Endodermal cell (in vitro differentiated cells): Measurements from ENCODE around the gene GGT6. TPM values are rescaled to one million over a fixed set of nuclear protein-coding genes. Genes with fewer than 3 reads are reported as not detected.

Source experiments
- DNase-seq: peaks from one replicate; pipeline ENCODE4 v3.0.0-alpha.2; 2017
- H3K27ac ChIP-seq: 2 replicates; pipeline ENCODE4 v1.5.1; 2013; ENCODE audit warnings: mild to moderate bottlenecking, low read depth, low read length, moderate library complexity
- H3K27me3 ChIP-seq: 2 replicates; pipeline ENCODE4 v1.6.1; 2013; ENCODE audit warnings: mild to moderate bottlenecking, low read length, moderate library complexity; ENCODE audit not compliant: insufficient read depth, control insufficient read depth, poor library complexity, severe bottlenecking
- H3K36me3 ChIP-seq: 2 replicates; pipeline ENCODE4 v1.7.0; 2013; ENCODE audit warnings: mild to moderate bottlenecking, low read length, moderate library complexity; ENCODE audit not compliant: control insufficient read depth, insufficient read depth
- H3K4me1 ChIP-seq: one replicate; pipeline ENCODE4 v1.7.0; 2013; ENCODE audit warnings: low read length; ENCODE audit not compliant: control insufficient read depth, insufficient read depth
- H3K4me3 ChIP-seq: 2 replicates; pipeline ENCODE4 v1.5.1; 2013; ENCODE audit warnings: mild to moderate bottlenecking, low read length, moderate library complexity
- H3K9ac ChIP-seq: 2 replicates; pipeline ENCODE4 v1.6.1; 2013; ENCODE audit warnings: mild to moderate bottlenecking, low read length, moderate library complexity; ENCODE audit not compliant: poor library complexity, severe bottlenecking; ENCODE audit errors: extremely low read depth
- H3K9me3 ChIP-seq: 2 replicates; pipeline ENCODE4 v1.6.1; 2013; ENCODE audit warnings: mild to moderate bottlenecking, low read length, moderate library complexity; ENCODE audit not compliant: control insufficient read depth
- H3K27ac Mint-ChIP-seq: 2 replicates; pipeline ENCODE4 v1.8.0; 2020; ENCODE audit warnings: mixed read lengths
- H3K27me3 Mint-ChIP-seq: 2 replicates; pipeline ENCODE4 v1.8.0; 2021; ENCODE audit warnings: mild to moderate bottlenecking, mixed read lengths; ENCODE audit not compliant: insufficient read depth
- H3K36me3 Mint-ChIP-seq: 2 replicates; pipeline ENCODE4 v1.8.0; 2020; ENCODE audit warnings: low read depth, mixed read lengths
- H3K4me1 Mint-ChIP-seq: 2 replicates; pipeline ENCODE4 v1.8.0; 2020; ENCODE audit warnings: mixed read lengths
- H3K4me3 Mint-ChIP-seq: 2 replicates; pipeline ENCODE4 v1.8.0; 2020; ENCODE audit warnings: mild to moderate bottlenecking, moderate library complexity, mixed read lengths
- H3K9me3 Mint-ChIP-seq: 2 replicates; pipeline ENCODE4 v1.8.0; 2020; ENCODE audit warnings: mild to moderate bottlenecking, mixed read lengths
- WGBS, 2 experiments: methylation state at CpG; one replicate each; pipeline versions ENCODE4 v1.1.5 to v1.1.7; 2013; ENCODE audit warnings: missing lambda C conversion rate in 2 of 2, mixed read lengths in 1 of 2; ENCODE audit not compliant: insufficient coverage in 1 of 2, insufficient read length in 1 of 2; 5-methylcytosine and 5-hydroxymethylcytosine counted together
- total RNA-seq, 2 donors: library from RNA; stranded (reverse); fragmentation: NEBNext Ultra II Directional in 1 of 2; extraction: Animal tissue kit (Norgen Biotek cat#: 25700) in 1 of 2; gene quantifications; 2 replicates in 1 of 2; 3 replicates in 1 of 2; pipeline ENCODE4 v1.2.1, GENCODE V29; 2021
- TF ChIP-seq, protein P1 (sequence below): fragments of 200-600 bp; sonication (generic); conservative IDR thresholded peaks from 2 replicates; pipeline ENCODE4 v1.5.0; 2021; ENCODE audit warnings: antibody characterized with exemption, mild to moderate bottlenecking

GGT6 gene
- total RNA-seq, 2 donors from 2014 or later, result not detected

DNA sequence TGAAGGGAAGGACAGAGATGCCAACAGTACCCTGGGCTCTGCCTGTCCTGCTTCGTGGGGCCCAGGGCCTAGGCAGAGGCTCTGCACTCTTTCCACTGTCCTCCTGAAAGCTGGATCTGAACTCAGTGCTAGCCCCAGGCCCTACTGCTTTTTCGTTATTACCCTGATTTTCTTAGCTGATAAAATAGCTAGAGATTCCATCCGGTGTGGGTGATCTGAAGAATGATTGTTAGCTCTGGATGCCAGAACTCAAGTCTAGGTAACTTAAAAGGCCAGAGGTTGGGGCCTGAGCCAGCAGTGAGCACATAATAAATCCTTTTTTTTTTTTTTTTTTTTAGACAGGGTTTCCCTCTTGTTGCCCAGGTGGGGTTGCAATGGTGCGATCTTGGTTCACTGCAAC, 3.4 kb downstream of the GGT6 start:
- no peak overlapping the region for H3K27ac Mint-ChIP-seq
- peaks cover 18% of the 10 kb centered on the region for H3K4me1 Mint-ChIP-seq
- 71 to 80% methylated on average over 3 to 4 of the region's 4 CpGs for WGBS, 2 experiments
- TF ChIP-seq, protein P1, sequence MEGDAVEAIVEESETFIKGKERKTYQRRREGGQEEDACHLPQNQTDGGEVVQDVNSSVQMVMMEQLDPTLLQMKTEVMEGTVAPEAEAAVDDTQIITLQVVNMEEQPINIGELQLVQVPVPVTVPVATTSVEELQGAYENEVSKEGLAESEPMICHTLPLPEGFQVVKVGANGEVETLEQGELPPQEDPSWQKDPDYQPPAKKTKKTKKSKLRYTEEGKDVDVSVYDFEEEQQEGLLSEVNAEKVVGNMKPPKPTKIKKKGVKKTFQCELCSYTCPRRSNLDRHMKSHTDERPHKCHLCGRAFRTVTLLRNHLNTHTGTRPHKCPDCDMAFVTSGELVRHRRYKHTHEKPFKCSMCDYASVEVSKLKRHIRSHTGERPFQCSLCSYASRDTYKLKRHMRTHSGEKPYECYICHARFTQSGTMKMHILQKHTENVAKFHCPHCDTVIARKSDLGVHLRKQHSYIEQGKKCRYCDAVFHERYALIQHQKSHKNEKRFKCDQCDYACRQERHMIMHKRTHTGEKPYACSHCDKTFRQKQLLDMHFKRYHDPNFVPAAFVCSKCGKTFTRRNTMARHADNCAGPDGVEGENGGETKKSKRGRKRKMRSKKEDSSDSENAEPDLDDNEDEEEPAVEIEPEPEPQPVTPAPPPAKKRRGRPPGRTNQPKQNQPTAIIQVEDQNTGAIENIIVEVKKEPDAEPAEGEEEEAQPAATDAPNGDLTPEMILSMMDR, result no peak
- H3K27ac ChIP-seq, result no peak overlapping the region
- H3K9me3 Mint-ChIP-seq, result no peaks in the 10 kb centered on the region
- H3K36me3 Mint-ChIP-seq, result peaks cover 13% of the 10 kb centered on the region
- no peaks in the 10 kb centered on the region for H3K4me1 ChIP-seq
- H3K36me3 ChIP-seq, result peaks cover 19% of the 10 kb centered on the region
- H3K4me3 Mint-ChIP-seq, result no peak overlapping the region
- no peak for DNase-seq
- no peak overlapping the region for H3K9ac ChIP-seq
- no peaks in the 10 kb centered on the region for H3K27me3 Mint-ChIP-seq
- no peaks in the 10 kb centered on the region for H3K9me3 ChIP-seq
- H3K4me3 ChIP-seq, result no peak overlapping the region
- H3K27me3 ChIP-seq, result no peaks in the 10 kb centered on the region

DNA sequence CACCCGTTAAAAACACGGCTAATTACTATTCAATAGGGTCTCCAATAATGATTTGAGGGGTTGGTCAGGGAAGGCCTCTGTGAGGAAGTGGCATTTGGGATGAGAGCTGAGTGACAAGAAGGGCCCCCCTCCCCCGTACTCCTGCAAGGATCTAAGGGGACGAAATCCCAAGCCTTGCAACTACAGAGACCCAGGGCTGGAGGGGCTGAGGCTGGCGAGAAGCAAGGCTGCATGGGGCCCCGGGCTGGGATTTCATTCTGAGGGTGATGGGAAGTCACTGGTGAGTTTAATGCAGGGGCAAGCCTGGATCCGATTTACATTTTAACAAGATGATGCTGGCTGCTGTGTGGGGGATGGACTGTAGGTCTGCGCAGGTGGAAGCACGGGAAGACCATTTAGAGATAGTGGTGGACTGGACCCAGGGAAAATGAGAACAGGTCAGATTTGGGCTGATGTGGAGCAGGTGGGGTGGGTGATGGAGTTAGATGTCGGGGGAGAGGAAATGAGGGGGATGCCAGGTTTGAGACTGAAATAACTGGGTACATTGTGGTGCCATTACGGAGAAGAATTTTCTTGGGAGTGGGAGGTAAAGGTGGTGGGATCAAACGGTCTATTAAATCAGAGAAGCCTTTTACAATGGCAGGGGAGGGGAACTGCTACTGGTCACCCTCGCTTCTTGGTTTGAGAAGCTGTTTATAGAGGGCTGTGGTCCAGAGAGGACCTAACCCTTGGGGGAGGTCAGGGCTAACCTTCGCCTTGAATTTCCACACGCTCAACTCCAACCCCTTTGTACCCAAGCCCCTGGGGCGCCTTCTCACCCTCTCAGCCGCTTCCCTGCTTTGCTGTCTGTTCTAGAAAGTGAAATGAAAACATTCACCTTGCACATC, 4.3 kb downstream of the GGT6 start:
- Histone ChIP-seq H3K9me3 (no peaks in the 10 kb centered on the region), H3K4me3 (peak overlapping the region; percentile 93), H3K9ac (peak overlapping the region; percentile 64), H3K27me3 (no peaks in the 10 kb centered on the region), H3K4me1 (no peaks in the 10 kb centered on the region), H3K27ac (peak overlapping the region; percentile 91), H3K36me3 (peaks cover 26% of the 10 kb centered on the region)
- Mint-ChIP-seq H3K4me1 (peaks cover 18% of the 10 kb centered on the region), H3K36me3 (peaks cover 20% of the 10 kb centered on the region), H3K27ac (peak overlapping the region; percentile 95), H3K4me3 (peak overlapping the region; percentile 85), H3K9me3 (no peaks in the 10 kb centered on the region), H3K27me3 (no peaks in the 10 kb centered on the region)
- DNase-seq, result no peak
- TF ChIP-seq, protein P1, result no peak
- 68 to 83% methylated on average over 9 to 17 of the region's 17 CpGs for WGBS, 2 experiments

DNA sequence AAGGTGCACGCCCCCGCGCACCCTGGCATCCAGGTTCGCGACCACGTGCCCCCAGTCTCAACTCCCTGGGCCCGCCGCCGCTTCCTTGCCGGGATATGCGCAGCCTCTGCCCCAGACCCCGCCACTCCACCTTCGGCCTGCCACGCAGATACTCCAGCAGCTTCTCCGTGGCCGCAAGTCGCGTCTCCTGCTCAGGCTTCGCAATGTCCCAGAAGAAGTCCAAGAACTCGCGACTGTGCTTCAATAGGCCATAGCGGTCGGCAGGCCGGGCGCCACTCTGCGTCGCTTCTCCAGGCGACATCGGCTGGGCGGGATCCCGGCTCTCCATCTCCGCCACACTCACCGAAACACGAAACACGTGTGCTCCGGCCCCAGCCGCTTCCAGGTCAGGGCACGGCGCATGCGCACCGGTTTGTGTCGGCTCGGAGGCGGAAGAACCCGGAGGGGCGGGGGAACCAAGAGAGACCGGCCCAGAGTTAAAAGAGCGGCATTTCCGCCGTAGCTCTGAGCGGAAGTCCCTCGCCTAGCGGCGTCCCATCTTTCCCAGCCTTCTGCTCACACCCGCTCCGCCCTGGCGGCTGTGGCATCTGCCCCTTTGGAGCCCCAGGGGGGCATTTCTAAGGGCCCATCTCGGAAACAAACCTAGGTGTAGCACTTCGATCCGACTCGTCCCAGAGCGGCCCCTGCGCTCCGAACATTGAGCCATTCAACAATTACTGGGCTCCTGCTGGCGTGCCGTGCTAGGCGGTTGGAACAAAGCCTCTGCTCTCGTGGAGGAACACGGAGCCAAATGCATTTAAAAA, 5.2 kb downstream of the GGT6 start, which contains the start of gene MYBBP1A:
Gene MYBBP1A, minus strand, starts transcription at position 388 of the 803 bp plus-strand sequence. Its CDS starts 60 bp downstream, at position 328.
- Histone ChIP-seq H3K9ac (peak within 1 kb of the TSS; percentile 64), H3K4me1 (no peaks in the 10 kb centered on the region), H3K27ac (peak within 1 kb of the TSS; percentile 91), H3K27me3 (no peaks in the 10 kb centered on the region), H3K36me3 (peaks cover 35% of the 10 kb centered on the region), H3K4me3 (peak within 1 kb of the TSS; percentile 93), H3K9me3 (no peaks in the 10 kb centered on the region)
- TF ChIP-seq, protein P1, result peak; percentile 64
- H3K9me3 Mint-ChIP-seq, result no peaks in the 10 kb centered on the region
- peaks cover 18% of the 10 kb centered on the region for H3K4me1 Mint-ChIP-seq
- peak; percentile 99 for DNase-seq
- peak within 1 kb of the TSS; percentile 85 for H3K4me3 Mint-ChIP-seq
- peaks cover 29% of the 10 kb centered on the region for H3K36me3 Mint-ChIP-seq
- WGBS, 2 experiments, result 2 to 3% methylated on average over 41 to 69 of the region's 69 CpGs
- H3K27ac Mint-ChIP-seq, result peak within 1 kb of the TSS; percentile 95
- H3K27me3 Mint-ChIP-seq, result no peaks in the 10 kb centered on the region
